EL (cell line): Measurements from ENCODE around the gene PTK7.
"Not testable (repeated sequence)": the region's sequence is repeated elsewhere in the genome, so short reads cannot be mapped to it uniquely, and the experiment has no call there.

Experiments
- DNase-seq: peaks from one replicate; pipeline ENCODE4 v3.0.0-alpha.2; 2016

PTK7 gene

DNA sequence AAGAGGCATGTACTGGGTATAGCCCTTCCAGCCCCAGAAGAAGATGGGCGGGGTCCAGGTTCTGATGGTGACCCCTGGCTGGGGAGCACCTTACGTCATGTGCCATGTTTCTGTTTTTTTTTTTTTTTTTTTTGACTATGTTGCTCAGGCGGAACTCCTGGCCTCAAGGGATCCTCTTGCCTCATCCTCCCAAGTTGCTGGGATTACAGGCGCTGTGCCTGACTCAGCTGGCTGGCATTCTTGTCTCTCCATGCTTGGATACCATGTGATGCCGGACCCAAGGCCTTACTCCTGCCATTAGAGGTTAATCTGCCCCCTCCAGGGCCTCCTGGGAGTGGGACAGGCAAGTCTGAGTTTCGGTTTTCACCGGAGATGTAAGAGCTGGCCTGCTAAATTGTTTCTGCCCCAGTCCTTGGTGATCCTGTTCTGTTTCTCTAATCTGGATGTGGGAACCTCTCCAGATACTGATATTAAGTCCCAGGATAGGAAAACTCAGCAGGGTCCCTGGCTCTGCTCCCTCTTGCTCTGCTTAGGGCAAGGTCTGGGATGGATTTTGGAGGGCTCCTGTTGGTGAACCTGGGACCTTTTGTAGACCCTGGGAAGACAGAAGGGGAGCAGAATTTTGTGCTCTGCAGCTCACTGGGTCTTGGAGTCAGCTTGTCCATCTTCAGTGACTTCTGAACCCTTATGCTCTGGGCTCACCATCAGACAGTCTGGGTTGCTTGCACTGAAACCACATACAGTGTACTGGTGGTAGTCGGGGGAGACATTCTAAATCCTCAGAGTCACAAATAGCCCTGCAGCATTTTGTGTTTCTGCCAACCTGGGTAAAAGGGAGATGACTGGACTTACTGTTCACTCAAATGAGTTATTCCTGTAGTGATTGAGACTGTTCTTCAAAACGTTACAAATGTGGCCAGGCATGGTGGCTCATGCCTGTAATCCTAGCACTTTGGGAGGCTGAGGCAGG lies 45.1 kb downstream of the PTK7 start:
- peak; percentile 99 for DNase-seq

- no peak for DNase-seq
Measured at GRCh38 chr6:43122146-43122545, 46.0 kb downstream of the PTK7 start.

DNA sequence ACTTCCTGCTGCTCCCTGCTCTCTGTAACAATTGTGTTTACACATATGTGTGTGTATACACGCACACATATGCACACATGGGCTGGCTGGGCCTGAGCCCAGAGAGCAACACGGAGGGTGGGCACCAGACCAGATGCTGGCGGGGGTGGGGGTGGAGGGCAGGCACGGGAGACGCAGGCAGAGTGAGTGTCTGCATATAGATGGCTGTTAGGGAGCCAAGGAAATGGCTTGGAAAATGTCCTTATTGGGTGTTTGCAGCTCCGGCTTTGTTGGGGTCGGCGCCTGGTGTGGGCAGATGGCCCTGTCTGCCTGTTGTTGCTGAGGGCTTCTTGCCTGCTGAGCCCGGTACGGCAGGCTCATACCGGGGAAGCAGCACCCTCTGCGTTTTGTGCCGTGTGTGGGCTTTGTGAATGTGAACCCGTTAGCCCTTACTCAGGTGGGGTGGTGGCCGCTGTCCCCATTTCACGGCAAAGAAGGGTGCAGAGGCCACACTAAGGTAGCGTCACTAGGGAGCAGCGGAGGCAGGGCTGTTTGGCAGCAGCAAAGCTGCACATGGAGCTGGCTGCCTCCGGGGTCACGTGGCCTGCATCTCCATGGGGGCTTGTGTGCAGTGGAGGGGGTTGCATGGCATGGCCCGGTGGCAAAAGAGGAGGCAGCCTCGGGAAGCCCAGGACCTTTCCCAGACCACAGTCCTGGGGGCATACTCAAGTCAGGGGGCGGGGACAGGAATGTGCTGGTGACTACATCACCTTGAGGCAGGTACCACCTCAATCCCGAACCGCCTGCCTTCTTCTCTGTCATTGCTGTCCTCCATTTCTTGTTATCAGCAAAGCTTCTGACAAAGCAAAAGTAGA lies 47.6 kb downstream of the PTK7 start:
- no peak for DNase-seq

GRCh38 chr6:43124481-43124880 lies 48.4 kb downstream of the PTK7 start:
- no peak for DNase-seq

GRCh38 chr6:43125119-43125518 lies 49.0 kb downstream of the PTK7 start:
- DNase-seq: peak; percentile 88

DNA sequence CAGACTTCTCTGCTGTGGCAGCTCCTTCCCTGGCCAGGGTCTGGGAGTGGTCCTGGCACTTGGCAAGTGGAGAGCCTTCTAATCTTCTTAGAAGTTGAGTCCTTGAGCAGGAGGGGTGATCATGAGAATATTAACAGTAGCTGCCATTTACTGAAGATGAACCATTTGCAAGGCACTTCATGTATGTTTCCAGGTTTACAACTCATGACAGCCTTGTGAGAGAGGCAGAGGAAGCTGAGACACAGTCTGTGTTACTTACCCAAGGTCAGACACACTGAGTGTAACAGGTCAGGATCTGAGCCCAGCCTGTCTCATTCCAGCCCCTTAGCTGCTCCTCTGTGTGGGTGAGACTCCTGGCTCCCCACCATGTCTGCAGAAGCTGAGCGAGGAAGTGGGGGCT lies 49.4 kb downstream of the PTK7 start:
- no peak for DNase-seq

- DNase-seq: no peak
Measured at GRCh38 chr6:43127180-43127579, 51.1 kb downstream of the PTK7 start.

GRCh38 chr6:43127877-43128276 lies 51.8 kb downstream of the PTK7 start:
- no peak for DNase-seq

GRCh38 chr6:43128926-43129325 lies 52.8 kb downstream of the PTK7 start:
- DNase-seq: peak; percentile 65

GRCh38 chr6:43129434-43130194 lies 53.5 kb downstream of the PTK7 start:
- peak; percentile 61 for DNase-seq

DNA sequence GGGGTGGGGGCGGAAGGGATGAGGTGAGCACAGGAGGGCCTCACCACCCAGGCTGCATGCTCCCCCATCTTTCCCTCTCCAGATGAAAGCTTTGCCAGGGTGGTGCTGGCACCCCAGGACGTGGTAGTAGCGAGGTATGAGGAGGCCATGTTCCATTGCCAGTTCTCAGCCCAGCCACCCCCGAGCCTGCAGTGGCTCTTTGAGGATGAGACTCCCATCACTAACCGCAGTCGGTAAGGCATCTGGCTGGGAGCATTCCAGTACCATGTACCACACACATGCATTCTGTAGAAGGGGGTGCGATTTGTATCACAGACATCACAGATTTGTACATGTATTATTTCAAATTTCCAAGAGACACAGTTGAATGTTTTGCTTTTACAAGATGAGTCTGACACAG lies 54.3 kb downstream of the PTK7 start:
- DNase-seq: no peak

DNA sequence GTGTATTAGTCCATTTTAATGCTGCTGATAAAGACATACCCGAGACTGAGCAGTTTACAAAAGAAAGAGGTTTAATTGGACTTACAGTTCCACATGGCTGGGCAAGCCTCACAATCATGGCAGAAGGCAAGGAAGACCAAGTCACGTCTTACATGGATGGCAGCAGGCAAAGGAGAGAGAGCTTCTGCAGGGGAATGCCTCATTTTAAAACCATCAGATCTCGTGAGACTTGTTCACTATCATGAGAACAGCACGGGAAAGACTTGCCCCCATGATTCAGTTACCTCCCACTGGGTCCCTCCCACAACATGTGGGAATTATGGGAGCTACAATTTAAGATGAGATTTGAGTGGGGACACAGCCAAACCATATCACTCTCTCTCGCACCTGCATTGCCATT lies 55.3 kb downstream of the PTK7 start:
- not testable (repeated sequence) for DNase-seq

GRCh38 chr6:43138267-43138666 lies 62.2 kb downstream of the PTK7 start:
- DNase-seq: no peak

- DNase-seq: not testable (repeated sequence)
Measured at GRCh38 chr6:43139973-43140372, 63.9 kb downstream of the PTK7 start.

DNA sequence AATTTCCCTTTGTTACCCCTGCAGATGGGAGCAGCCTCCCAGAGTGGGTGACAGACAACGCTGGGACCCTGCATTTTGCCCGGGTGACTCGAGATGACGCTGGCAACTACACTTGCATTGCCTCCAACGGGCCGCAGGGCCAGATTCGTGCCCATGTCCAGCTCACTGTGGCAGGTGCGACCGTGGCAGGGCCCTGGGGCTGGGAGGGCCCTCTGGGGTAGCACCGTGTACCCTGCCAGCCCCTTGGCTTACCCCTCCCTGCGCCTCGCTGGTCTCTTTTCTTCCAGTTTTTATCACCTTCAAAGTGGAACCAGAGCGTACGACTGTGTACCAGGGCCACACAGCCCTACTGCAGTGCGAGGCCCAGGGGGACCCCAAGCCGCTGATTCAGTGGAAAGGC lies 65.5 kb downstream of the PTK7 start:
- no peak for DNase-seq

DNA sequence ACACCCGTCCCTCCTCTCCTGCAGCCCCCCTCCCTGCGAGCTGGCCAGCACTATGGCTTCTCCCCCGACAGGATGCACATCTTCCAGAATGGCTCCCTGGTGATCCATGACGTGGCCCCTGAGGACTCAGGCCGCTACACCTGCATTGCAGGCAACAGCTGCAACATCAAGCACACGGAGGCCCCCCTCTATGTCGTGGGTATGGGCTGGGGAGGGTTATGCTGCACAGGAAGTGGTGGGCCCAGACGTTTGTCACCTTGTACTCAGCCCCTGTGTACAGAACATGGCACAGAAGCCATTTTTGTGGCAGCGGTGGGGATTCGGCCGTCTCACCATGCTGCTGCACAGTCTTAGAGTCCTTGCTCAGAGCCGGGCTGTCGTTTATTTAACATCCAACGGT lies 66.0 kb downstream of the PTK7 start:
- no peak for DNase-seq

DNA sequence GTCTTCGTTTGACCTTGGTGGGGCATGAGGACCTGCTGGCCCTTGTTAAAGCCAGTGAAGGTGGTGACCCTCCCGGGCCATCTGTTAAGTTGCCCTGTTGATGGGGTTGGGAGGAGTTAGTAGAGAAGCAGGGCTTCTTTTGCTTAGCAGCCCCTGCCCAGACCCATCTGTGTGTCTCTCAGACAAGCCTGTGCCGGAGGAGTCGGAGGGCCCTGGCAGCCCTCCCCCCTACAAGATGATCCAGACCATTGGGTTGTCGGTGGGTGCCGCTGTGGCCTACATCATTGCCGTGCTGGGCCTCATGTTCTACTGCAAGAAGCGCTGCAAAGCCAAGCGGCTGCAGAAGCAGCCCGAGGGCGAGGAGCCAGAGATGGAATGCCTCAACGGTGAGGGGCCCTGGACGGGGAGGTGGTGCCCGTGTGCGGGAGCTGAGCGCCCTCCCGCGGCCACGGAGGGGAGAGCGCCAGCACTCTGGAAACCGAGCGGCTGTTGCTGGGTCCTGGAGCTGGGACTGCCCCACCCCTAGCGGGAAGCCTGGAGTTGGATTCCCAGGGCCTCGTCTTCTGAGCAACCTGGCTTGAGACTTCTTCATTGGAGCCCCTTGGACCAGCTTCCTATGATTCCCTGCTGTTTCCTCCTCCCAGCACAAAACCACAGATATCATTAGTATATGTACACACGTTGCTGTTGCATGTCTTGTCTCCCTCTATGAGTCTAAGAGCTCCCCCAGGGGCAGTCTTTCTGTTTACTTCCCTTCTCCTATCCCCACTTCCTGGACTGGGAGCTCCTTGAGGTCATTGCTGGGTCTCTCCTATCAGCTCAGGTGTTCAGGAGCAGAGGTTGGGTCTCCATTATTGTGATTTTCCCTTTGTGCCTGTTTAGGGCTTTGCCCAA lies 67.4 kb downstream of the PTK7 start:
- peak; percentile 92 for DNase-seq

DNA sequence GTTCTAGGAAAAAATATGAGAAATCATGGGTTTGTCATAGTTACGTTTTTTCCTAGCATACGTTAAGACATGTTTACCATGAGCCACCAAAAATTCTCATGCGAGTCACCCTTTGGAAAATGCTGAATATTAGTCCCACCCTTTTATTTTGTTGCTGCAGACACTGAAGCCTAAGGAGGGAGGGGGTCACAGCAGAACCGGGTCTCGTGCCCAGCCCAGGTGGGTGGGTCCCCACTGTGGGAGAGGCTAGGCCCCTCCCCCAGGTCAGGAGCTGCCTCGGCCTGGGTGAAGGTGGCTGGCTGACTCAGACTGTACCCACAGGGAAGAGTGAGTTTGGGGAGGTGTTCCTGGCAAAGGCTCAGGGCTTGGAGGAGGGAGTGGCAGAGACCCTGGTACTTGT lies 68.8 kb downstream of the PTK7 start:
- no peak for DNase-seq

DNA sequence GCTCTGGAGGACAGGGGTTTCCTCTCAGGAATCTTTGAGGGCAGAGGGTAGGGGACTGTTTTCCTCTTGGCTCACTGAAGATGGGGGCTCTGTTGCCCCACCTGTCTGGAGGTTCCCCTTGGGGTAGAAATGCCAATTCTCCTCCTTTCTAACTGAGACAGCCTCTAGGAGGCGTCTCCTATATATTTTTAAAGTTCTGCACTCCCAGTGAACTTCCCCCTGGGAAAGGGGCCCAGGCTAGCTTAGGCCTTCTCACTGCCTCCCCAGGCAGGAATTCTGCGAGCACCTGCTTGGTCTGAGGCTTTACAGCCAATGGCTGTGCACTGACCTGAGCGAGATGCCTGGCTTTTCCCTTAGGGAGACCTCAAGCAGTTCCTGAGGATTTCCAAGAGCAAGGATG lies 70.1 kb downstream of the PTK7 start:
- no peak for DNase-seq

GRCh38 chr6:43146709-43147688 lies 70.9 kb downstream of the PTK7 start:
- DNase-seq: no peak
